Measurements from ENCODE around the gene TMEM108. TPM values are rescaled to one million over a fixed set of nuclear protein-coding genes. Genes with fewer than 3 reads are reported as not detected.

The TMEM108 gene
- total RNA-seq, 1 donor from 2014 or later = 15.4 TPM

GRCh38 chr3:133282236-133282635, 244.0 kb downstream of the TMEM108 start:
- Histone ChIP-seq H3K36me3 (no peaks in the 10 kb centered on the region), H3K9me3 (no peaks in the 10 kb centered on the region), H3K27me3 (no peaks in the 10 kb centered on the region), H3K27ac (no peak overlapping the region), H3K4me1 (no peaks in the 10 kb centered on the region), H3K4me3 (no peak overlapping the region)
- intact Hi-C loops (cut with DNase I) = no loop called here
- no peak for ATAC-seq
- DNase-seq = no peak
- TF ChIP-seq, protein P1, sequence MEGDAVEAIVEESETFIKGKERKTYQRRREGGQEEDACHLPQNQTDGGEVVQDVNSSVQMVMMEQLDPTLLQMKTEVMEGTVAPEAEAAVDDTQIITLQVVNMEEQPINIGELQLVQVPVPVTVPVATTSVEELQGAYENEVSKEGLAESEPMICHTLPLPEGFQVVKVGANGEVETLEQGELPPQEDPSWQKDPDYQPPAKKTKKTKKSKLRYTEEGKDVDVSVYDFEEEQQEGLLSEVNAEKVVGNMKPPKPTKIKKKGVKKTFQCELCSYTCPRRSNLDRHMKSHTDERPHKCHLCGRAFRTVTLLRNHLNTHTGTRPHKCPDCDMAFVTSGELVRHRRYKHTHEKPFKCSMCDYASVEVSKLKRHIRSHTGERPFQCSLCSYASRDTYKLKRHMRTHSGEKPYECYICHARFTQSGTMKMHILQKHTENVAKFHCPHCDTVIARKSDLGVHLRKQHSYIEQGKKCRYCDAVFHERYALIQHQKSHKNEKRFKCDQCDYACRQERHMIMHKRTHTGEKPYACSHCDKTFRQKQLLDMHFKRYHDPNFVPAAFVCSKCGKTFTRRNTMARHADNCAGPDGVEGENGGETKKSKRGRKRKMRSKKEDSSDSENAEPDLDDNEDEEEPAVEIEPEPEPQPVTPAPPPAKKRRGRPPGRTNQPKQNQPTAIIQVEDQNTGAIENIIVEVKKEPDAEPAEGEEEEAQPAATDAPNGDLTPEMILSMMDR (IDR thresholded peaks at IDR 0.05) = no peak

DNA sequence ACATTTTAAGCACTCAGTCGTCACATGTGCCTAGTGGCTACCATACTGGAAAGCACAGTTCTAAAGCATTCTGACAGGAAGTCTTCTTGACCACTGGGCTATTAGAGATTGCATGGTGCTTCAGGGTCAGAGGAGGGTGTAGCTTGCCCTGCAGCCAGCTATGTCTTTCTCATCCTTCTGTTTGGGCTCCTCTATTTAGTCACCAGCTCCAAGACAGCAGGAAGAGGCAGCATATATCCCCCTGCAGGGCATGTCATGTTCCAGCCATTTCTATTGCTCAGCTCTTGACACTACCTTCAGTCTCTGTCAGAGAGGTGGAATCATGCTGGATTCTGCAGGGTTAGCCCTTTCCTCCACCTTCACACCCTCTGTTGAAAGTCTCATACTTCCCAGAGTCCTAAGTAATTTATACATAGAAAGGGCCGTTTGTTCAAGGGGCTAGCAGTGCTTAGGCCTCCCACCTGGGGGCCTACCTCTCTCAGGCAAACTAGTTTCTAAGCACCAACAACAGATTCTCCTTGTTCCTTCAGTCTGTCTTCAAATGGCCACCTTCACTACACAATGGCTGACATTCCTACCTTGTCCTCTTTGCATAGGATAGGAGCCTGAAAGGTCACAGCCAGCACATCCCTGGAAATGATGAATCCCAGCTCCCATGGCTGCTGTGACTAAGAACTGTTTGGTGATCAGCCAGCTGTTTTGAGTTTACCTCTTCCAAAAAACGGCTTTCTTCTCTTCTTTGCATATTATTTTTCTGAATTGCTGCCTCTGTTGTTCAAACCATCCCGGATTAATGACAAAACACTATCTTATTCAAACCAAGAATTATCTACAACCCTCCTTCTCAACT, 246.0 kb downstream of the TMEM108 start:
- TF ChIP-seq, protein P1 (IDR thresholded peaks at IDR 0.05) = no peak
- intact Hi-C loops (cut with DNase I) = no loop called here
- no peak overlapping the region for H3K4me3 ChIP-seq
- no peaks in the 10 kb centered on the region for H3K4me1 ChIP-seq
- no peak for ATAC-seq
- no peak for DNase-seq
- no peaks in the 10 kb centered on the region for H3K27me3 ChIP-seq
- no peak overlapping the region for H3K27ac ChIP-seq
- H3K9me3 ChIP-seq = no peaks in the 10 kb centered on the region
- H3K36me3 ChIP-seq = no peaks in the 10 kb centered on the region

DNA sequence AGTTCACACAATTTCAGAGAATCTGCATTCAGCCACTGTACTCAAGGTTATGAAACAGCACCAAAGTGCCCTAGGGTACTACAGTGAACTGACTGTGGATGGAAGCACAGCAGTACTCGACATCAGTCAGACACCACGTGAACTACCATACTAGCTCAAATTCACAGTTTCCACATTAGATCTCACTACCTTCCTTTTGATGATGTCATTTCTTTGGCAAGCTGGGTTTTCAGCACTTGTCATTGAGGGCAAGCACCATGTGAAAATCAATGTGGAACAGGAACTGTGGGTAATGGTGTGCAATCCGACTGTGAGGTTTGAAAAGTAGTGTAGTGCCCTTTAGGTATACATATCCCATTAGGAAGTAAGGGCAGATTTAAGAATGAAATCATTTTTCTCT, 251.1 kb downstream of the TMEM108 start:
- Histone ChIP-seq H3K27me3 (no peaks in the 10 kb centered on the region), H3K9me3 (no peaks in the 10 kb centered on the region), H3K36me3 (no peaks in the 10 kb centered on the region), H3K27ac (no peak overlapping the region), H3K4me3 (no peak overlapping the region), H3K4me1 (no peaks in the 10 kb centered on the region)
- ATAC-seq (no peak), DNase-seq (no peak)
- intact Hi-C loops (cut with DNase I) = no loop called here
- TF ChIP-seq, protein P1 (IDR thresholded peaks at IDR 0.05) = no peak

- TF ChIP-seq, protein P1 (IDR thresholded peaks at IDR 0.05) = no peak
Measured at GRCh38 chr3:133292296-133292695, 254.1 kb downstream of the TMEM108 start.

GRCh38 chr3:133293397-133294110, 255.4 kb downstream of the TMEM108 start:
- H3K4me1 ChIP-seq = no peaks in the 10 kb centered on the region
- H3K9me3 ChIP-seq = no peaks in the 10 kb centered on the region
- H3K27me3 ChIP-seq = no peaks in the 10 kb centered on the region
- TF ChIP-seq, protein P1 (IDR thresholded peaks at IDR 0.05) = no peak
- no peaks in the 10 kb centered on the region for H3K36me3 ChIP-seq
- intact Hi-C loops (cut with DNase I) = no loop called here
- no peak overlapping the region for H3K4me3 ChIP-seq
- H3K27ac ChIP-seq = no peak overlapping the region
- ATAC-seq (no peak), DNase-seq (no peak)

More at GRCh38 chr3:133292296-133292695, 254.1 kb downstream of the TMEM108 start:
- no peaks in the 10 kb centered on the region for H3K27me3 ChIP-seq
- intact Hi-C loops (cut with DNase I) = no loop called here
- no peak overlapping the region for H3K4me3 ChIP-seq
- H3K4me1 ChIP-seq = no peaks in the 10 kb centered on the region
- no peaks in the 10 kb centered on the region for H3K36me3 ChIP-seq
- no peak for DNase-seq
- no peak overlapping the region for H3K27ac ChIP-seq
- ATAC-seq = no peak
- no peaks in the 10 kb centered on the region for H3K9me3 ChIP-seq
